ENCODE data around the gene MYO5B.

GRCh38 chr18:50189160-50189559 is 5.8 kb downstream of the MYO5B start:
- TF ChIP-seq CTCF (conservative IDR thresholded peaks at IDR 0.05 in 1 of 2, IDR thresholded peaks at IDR 0.05 in 1 of 2; ENCODE audit: extremely low read depth in 1 of 2, insufficient read depth in 1 of 2, low read depth in 1 of 2, low read length in 2 of 2) = no peak
- TF ChIP-seq EZH2 (IDR thresholded peaks at IDR 0.05; ENCODE audit: borderline replicate concordance, low read length) = no peak

Data from mammary epithelial cell (primary cell).